ENCODE results near the gene PIP4K2A.

The PIP4K2A gene

DNA sequence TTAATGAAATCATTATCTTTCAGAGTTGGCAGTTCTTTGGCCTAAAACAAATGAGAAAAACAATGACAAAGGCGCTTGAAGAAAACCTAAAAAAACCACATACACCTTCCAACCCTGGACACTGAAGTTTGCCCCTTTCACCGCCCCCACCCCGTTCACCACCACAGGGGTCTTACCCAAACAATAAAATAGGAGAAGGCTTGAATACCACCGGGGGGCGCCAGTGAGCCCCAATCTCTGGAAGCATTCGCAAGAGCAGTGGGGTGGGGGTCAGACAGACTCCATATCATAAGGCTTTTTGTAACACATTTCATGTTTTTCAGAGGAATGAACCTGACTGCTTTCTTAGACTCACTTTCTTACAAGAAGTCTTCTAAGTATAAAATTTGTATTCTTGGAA is 163.6 kb downstream of the PIP4K2A start:
- no peak overlapping the region for H3K27ac ChIP-seq (replicated peaks; ENCODE audit: low read length)
- H3K23ac ChIP-seq (ENCODE audit: low read depth, low read length, poor library complexity): no peak overlapping the region
- peaks cover 2 to 22% of the 10 kb centered on the region in 2 donors for H3K36me3 ChIP-seq (replicated peaks in 1 of 2; ENCODE audit: control insufficient read depth in 2 of 2, insufficient read depth in 2 of 2, low read length in 2 of 2)
- WGBS, 2 donors (ENCODE audit: extremely low coverage in 2 of 2, insufficient read length in 2 of 2, insufficient replicate concordance in 1 of 2): no CpG with 5 or more reads among the region's 6 CpGs
- H3K4ac ChIP-seq (ENCODE audit: low read length): no peak overlapping the region
- H3K18ac ChIP-seq (ENCODE audit: low read length): no peak overlapping the region
- H2AFZ ChIP-seq (ENCODE audit: low read length): no peak overlapping the region
- no peak overlapping the region for H2BK15ac ChIP-seq (ENCODE audit: low read length)
- H3K9me3 ChIP-seq (replicated peaks in 1 of 2; ENCODE audit: control insufficient read depth in 2 of 2, insufficient read depth in 1 of 2, low read depth in 1 of 2, low read length in 2 of 2): no peaks in the 10 kb centered on the region
- no peak overlapping the region for H2BK120ac ChIP-seq (ENCODE audit: low read depth, low read length)
- DNase-seq (ENCODE audit: low spot score): no peak
- no peak overlapping the region for H3K9ac ChIP-seq (ENCODE audit: low read depth, low read length, poor library complexity)
- no peak overlapping the region for H3K4me3 ChIP-seq (ENCODE audit: low read length in 2 of 2)
- no peak overlapping the region for H4K91ac ChIP-seq (ENCODE audit: low read depth, low read length, poor library complexity)
- H3K14ac ChIP-seq (ENCODE audit: low read length): no peak overlapping the region
- H3K4me1 ChIP-seq (ENCODE audit: control insufficient read depth in 2 of 2, insufficient read depth in 1 of 2, low read depth in 1 of 2, low read length in 2 of 2): peaks cover 8 to 23% of the 10 kb centered on the region in 2 donors
- no peak overlapping the region for H2AK5ac ChIP-seq (ENCODE audit: low read depth, low read length)
- H2BK5ac ChIP-seq (ENCODE audit: low read length): no peak overlapping the region
- no peak overlapping the region for H2BK12ac ChIP-seq (ENCODE audit: low read length)
- H3K27me3 ChIP-seq (ENCODE audit: control insufficient read depth in 3 of 3, insufficient read depth in 3 of 3, low read depth in 1 of 3, low read length in 3 of 3): no peaks in the 10 kb centered on the region
- no peak overlapping the region for H4K8ac ChIP-seq (ENCODE audit: low read depth, low read length)
- H3K4me2 ChIP-seq (ENCODE audit: insufficient read depth, low read length, poor library complexity, severe bottlenecking): no peak overlapping the region
- H3K79me1 ChIP-seq (ENCODE audit: low read depth, low read length): no peaks in the 10 kb centered on the region

- H3K23ac ChIP-seq (ENCODE audit: low read depth, low read length, poor library complexity): no peak overlapping the region
- H3K4me3 ChIP-seq (ENCODE audit: low read length in 2 of 2): no peak overlapping the region
- no peak overlapping the region for H4K91ac ChIP-seq (ENCODE audit: low read depth, low read length, poor library complexity)
- H3K36me3 ChIP-seq (replicated peaks in 1 of 2; ENCODE audit: control insufficient read depth in 2 of 2, insufficient read depth in 2 of 2, low read length in 2 of 2): peaks cover 2 to 22% of the 10 kb centered on the region in 2 donors
- H3K4me1 ChIP-seq (ENCODE audit: control insufficient read depth in 2 of 2, insufficient read depth in 1 of 2, low read depth in 1 of 2, low read length in 2 of 2): peaks cover 0 to 14% of the 10 kb centered on the region in 2 donors
- no peak overlapping the region for H2BK12ac ChIP-seq (ENCODE audit: low read length)
- no peak for DNase-seq (ENCODE audit: low spot score)
- H4K8ac ChIP-seq (ENCODE audit: low read depth, low read length): no peak overlapping the region
- no peak overlapping the region for H2BK120ac ChIP-seq (ENCODE audit: low read depth, low read length)
- no peak overlapping the region for H3K27ac ChIP-seq (replicated peaks; ENCODE audit: low read length)
- no peaks in the 10 kb centered on the region for H3K27me3 ChIP-seq (ENCODE audit: control insufficient read depth in 3 of 3, insufficient read depth in 3 of 3, low read depth in 1 of 3, low read length in 3 of 3)
- no peak overlapping the region for H2AFZ ChIP-seq (ENCODE audit: low read length)
- no peaks in the 10 kb centered on the region for H3K79me1 ChIP-seq (ENCODE audit: low read depth, low read length)
- H3K4me2 ChIP-seq (ENCODE audit: insufficient read depth, low read length, poor library complexity, severe bottlenecking): no peak overlapping the region
- H3K9me3 ChIP-seq (replicated peaks in 1 of 2; ENCODE audit: control insufficient read depth in 2 of 2, insufficient read depth in 1 of 2, low read depth in 1 of 2, low read length in 2 of 2): no peaks in the 10 kb centered on the region
- no peak overlapping the region for H2AK5ac ChIP-seq (ENCODE audit: low read depth, low read length)
- H3K9ac ChIP-seq (ENCODE audit: low read depth, low read length, poor library complexity): no peak overlapping the region
- H3K14ac ChIP-seq (ENCODE audit: low read length): no peak overlapping the region
- H3K18ac ChIP-seq (ENCODE audit: low read length): no peak overlapping the region
- no peak overlapping the region for H2BK15ac ChIP-seq (ENCODE audit: low read length)
- H3K4ac ChIP-seq (ENCODE audit: low read length): no peak overlapping the region
- H2BK5ac ChIP-seq (ENCODE audit: low read length): no peak overlapping the region
- WGBS, 2 donors (ENCODE audit: extremely low coverage in 2 of 2, insufficient read length in 2 of 2, insufficient replicate concordance in 1 of 2): no CpG with 5 or more reads among the region's 1 CpG
These were observed 166.0 kb downstream of the PIP4K2A start for GRCh38 chr10:22548344-22548743.

GRCh38 chr10:22545643-22546042 is 168.7 kb downstream of the PIP4K2A start:
- no peaks in the 10 kb centered on the region for H3K27me3 ChIP-seq (ENCODE audit: control insufficient read depth in 3 of 3, insufficient read depth in 3 of 3, low read depth in 1 of 3, low read length in 3 of 3)
- H3K4me2 ChIP-seq (ENCODE audit: insufficient read depth, low read length, poor library complexity, severe bottlenecking): no peak overlapping the region
- H3K23ac ChIP-seq (ENCODE audit: low read depth, low read length, poor library complexity): no peak overlapping the region
- no CpG with 5 or more reads among the region's 1 CpG for WGBS, 2 donors (ENCODE audit: extremely low coverage in 2 of 2, insufficient read length in 2 of 2, insufficient replicate concordance in 1 of 2)
- H2AK5ac ChIP-seq (ENCODE audit: low read depth, low read length): no peak overlapping the region
- H3K4me3 ChIP-seq (ENCODE audit: low read length in 2 of 2): no peak overlapping the region
- H2AFZ ChIP-seq (ENCODE audit: low read length): no peak overlapping the region
- no peak overlapping the region for H3K27ac ChIP-seq (replicated peaks; ENCODE audit: low read length)
- H3K36me3 ChIP-seq (replicated peaks in 1 of 2; ENCODE audit: control insufficient read depth in 2 of 2, insufficient read depth in 2 of 2, low read length in 2 of 2): peaks cover 4 to 35% of the 10 kb centered on the region in 2 donors
- H3K18ac ChIP-seq (ENCODE audit: low read length): no peak overlapping the region
- H4K8ac ChIP-seq (ENCODE audit: low read depth, low read length): no peak overlapping the region
- H3K9ac ChIP-seq (ENCODE audit: low read depth, low read length, poor library complexity): no peak overlapping the region
- no peaks in the 10 kb centered on the region for H3K79me1 ChIP-seq (ENCODE audit: low read depth, low read length)
- no peak overlapping the region for H2BK15ac ChIP-seq (ENCODE audit: low read length)
- no peak overlapping the region for H2BK5ac ChIP-seq (ENCODE audit: low read length)
- H3K4ac ChIP-seq (ENCODE audit: low read length): no peak overlapping the region
- no peak for DNase-seq (ENCODE audit: low spot score)
- H3K4me1 ChIP-seq (ENCODE audit: control insufficient read depth in 2 of 2, insufficient read depth in 1 of 2, low read depth in 1 of 2, low read length in 2 of 2): peaks cover 0 to 6% of the 10 kb centered on the region in 2 donors
- no peaks in the 10 kb centered on the region for H3K9me3 ChIP-seq (replicated peaks in 1 of 2; ENCODE audit: control insufficient read depth in 2 of 2, insufficient read depth in 1 of 2, low read depth in 1 of 2, low read length in 2 of 2)
- no peak overlapping the region for H2BK120ac ChIP-seq (ENCODE audit: low read depth, low read length)
- no peak overlapping the region for H3K14ac ChIP-seq (ENCODE audit: low read length)
- no peak overlapping the region for H4K91ac ChIP-seq (ENCODE audit: low read depth, low read length, poor library complexity)
- no peak overlapping the region for H2BK12ac ChIP-seq (ENCODE audit: low read length)

DNA sequence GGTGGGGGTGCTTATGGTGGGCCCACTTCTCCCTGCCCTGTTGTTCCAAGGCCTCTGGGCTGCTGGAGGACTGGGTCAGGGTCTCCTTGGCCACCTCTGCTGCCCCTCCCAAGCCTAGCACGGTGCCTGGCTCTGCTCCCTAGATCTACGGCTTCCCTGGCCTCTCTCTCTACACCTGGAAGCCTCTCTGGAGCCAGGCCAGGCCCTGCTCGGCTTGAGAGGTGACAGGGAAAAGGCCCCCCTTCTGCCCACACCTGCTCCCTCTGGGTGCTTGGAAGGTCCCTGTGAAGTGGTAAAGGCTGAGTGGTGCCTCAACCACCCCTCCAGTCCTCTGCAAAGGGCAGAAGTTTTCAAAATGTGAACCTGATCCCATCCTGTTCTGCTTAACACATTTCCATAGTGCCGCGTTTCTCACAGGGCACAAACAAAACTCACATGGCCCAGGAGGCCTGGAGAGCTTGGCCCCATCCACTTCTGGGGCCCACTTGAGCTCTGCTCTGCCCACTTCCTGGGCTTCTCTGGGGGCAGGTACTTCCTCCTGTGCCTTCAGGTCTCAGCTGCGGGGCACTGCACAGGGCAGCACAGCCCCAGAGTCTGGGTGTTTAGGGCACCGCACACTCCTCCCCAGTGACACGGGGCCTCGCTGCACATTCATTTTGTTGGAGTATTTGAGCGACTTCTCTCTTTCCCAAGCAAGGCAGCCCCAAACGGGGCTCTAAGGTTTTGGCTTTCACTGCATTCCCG is 169.9 kb downstream of the PIP4K2A start:
- H3K18ac ChIP-seq (ENCODE audit: low read length): peak overlapping the region; percentile 59
- H2AFZ ChIP-seq (ENCODE audit: low read length): no peak overlapping the region
- no peak overlapping the region for H3K9ac ChIP-seq (ENCODE audit: low read depth, low read length, poor library complexity)
- H3K4ac ChIP-seq (ENCODE audit: low read length): no peak overlapping the region
- peaks cover 2 to 34% of the 10 kb centered on the region in 2 donors for H3K36me3 ChIP-seq (replicated peaks in 1 of 2; ENCODE audit: control insufficient read depth in 2 of 2, insufficient read depth in 2 of 2, low read length in 2 of 2)
- no peak overlapping the region for H3K4me2 ChIP-seq (ENCODE audit: insufficient read depth, low read length, poor library complexity, severe bottlenecking)
- H3K27me3 ChIP-seq (ENCODE audit: control insufficient read depth in 3 of 3, insufficient read depth in 3 of 3, low read depth in 1 of 3, low read length in 3 of 3): no peaks in the 10 kb centered on the region
- no peak overlapping the region for H3K23ac ChIP-seq (ENCODE audit: low read depth, low read length, poor library complexity)
- no peak overlapping the region for H3K4me3 ChIP-seq (ENCODE audit: low read length in 2 of 2)
- peak overlapping the region; percentile 82 for H2BK120ac ChIP-seq (ENCODE audit: low read depth, low read length)
- H2BK12ac ChIP-seq (ENCODE audit: low read length): peak overlapping the region; percentile 61
- H3K14ac ChIP-seq (ENCODE audit: low read length): no peak overlapping the region
- no peak overlapping the region for H2BK5ac ChIP-seq (ENCODE audit: low read length)
- no peak overlapping the region for H3K27ac ChIP-seq (replicated peaks; ENCODE audit: low read length)
- H3K9me3 ChIP-seq (replicated peaks in 1 of 2; ENCODE audit: control insufficient read depth in 2 of 2, insufficient read depth in 1 of 2, low read depth in 1 of 2, low read length in 2 of 2): no peaks in the 10 kb centered on the region
- WGBS, 2 donors (ENCODE audit: extremely low coverage in 2 of 2, insufficient read length in 2 of 2, insufficient replicate concordance in 1 of 2): no CpG with 5 or more reads among the region's 12 CpGs
- no peak overlapping the region for H2BK15ac ChIP-seq (ENCODE audit: low read length)
- H4K91ac ChIP-seq (ENCODE audit: low read depth, low read length, poor library complexity): no peak overlapping the region
- peak overlapping the region; percentile 30 for H2AK5ac ChIP-seq (ENCODE audit: low read depth, low read length)
- H3K79me1 ChIP-seq (ENCODE audit: low read depth, low read length): no peaks in the 10 kb centered on the region
- peaks cover 0 to 6% of the 10 kb centered on the region in 2 donors for H3K4me1 ChIP-seq (ENCODE audit: control insufficient read depth in 2 of 2, insufficient read depth in 1 of 2, low read depth in 1 of 2, low read length in 2 of 2)
- H4K8ac ChIP-seq (ENCODE audit: low read depth, low read length): no peak overlapping the region
- DNase-seq (ENCODE audit: low spot score): no peak
